IMR-90 (cell line): ENCODE measurements around the gene PDCD1. TPM values are rescaled to one million over a fixed set of nuclear protein-coding genes. Genes with fewer than 3 reads are reported as not detected.
"Not testable (repeated sequence)": the region's sequence is repeated elsewhere in the genome, so short reads cannot be mapped to it uniquely, and the experiment has no call there.

Experiments
- ATAC-seq: fragments of 200-7000 bp; cut with Tn5 transposase; 2 replicates; pipeline ENCODE4 v1.9.1; 2020; ENCODE audit warnings: low read depth, mild to moderate bottlenecking, moderate library complexity
- BruUV-seq: library from RNA; stranded (reverse); fragments of 400-500 nt; replicated peaks from 2 replicates; lab custom pipeline; 2021; lab: Mats Ljungman, UMichigan
- CTCF ChIA-PET: fragments of 300-600 bp; formaldehyde crosslinking; extraction: SDS; loops from one replicate; lab custom pipeline; 2021; ENCODE audit warnings: antibody characterized with exemption; lab: Yijun Ruan, JAX
- POLR2A ChIA-PET: fragments of 300-600 bp; sonication (Branson Sonifier 250); formaldehyde crosslinking; loops from one replicate; lab custom pipeline; 2022; ENCODE audit warnings: antibody characterized with exemption; ENCODE audit not compliant: unreplicated experiment; lab: Charles Lee
- DNase-seq: peaks from one replicate; pipeline ENCODE4 v3.0.0; 2013
- H2AFZ ChIP-seq: replicated peaks from 2 replicates; pipeline ENCODE3; 2013; ENCODE audit warnings: low read length, mild to moderate bottlenecking; ENCODE audit not compliant: poor library complexity
- H2AK5ac ChIP-seq: 2 replicates; pipeline ENCODE4 v1.6.1; 2013; ENCODE audit warnings: low read depth, low read length, inconsistent platforms
- H2AK9ac ChIP-seq: replicated peaks from 2 replicates; pipeline ENCODE3; 2013; ENCODE audit warnings: mild to moderate bottlenecking, low read depth, low read length, moderate library complexity; ENCODE audit not compliant: poor library complexity
- H2BK120ac ChIP-seq: 2 replicates; pipeline ENCODE4 v1.6.1; 2013; ENCODE audit warnings: low read depth, low read length, inconsistent platforms
- H2BK15ac ChIP-seq: 3 replicates; pipeline ENCODE4 v1.6.1; 2013; ENCODE audit warnings: low read depth, low read length, inconsistent platforms
- H2BK20ac ChIP-seq: 2 replicates; pipeline ENCODE4 v1.6.1; 2013; ENCODE audit warnings: low read depth, mild to moderate bottlenecking, inconsistent platforms, low read length, moderate library complexity
- H2BK5ac ChIP-seq: 2 replicates; pipeline ENCODE4 v1.6.1; 2013; ENCODE audit warnings: mild to moderate bottlenecking, low read depth, low read length, inconsistent platforms; ENCODE audit not compliant: poor library complexity, severe bottlenecking
- H3K14ac ChIP-seq: replicated peaks from 2 replicates; pipeline ENCODE4 v1.6.1; 2013; ENCODE audit warnings: low read depth, low read length, inconsistent platforms
- H3K18ac ChIP-seq: 2 replicates; pipeline ENCODE4 v1.6.1; 2013; ENCODE audit warnings: low read depth, low read length, control low read depth
- H3K23ac ChIP-seq: 2 replicates; pipeline ENCODE4 v1.6.1; 2013; ENCODE audit warnings: low read depth, low read length, inconsistent platforms
- H3K27ac ChIP-seq: 2 replicates; pipeline ENCODE4 v1.5.1; 2013; ENCODE audit warnings: mild to moderate bottlenecking, control low read depth, low read length; ENCODE audit not compliant: insufficient read depth
- H3K27me3 ChIP-seq: 2 replicates; pipeline ENCODE4 v1.6.1; 2013; ENCODE audit warnings: low read length; ENCODE audit not compliant: control insufficient read depth, insufficient read depth
- H3K36me3 ChIP-seq: 2 replicates; pipeline ENCODE4 v1.6.1; 2013; ENCODE audit warnings: low read length, mixed read lengths; ENCODE audit not compliant: control insufficient read depth, insufficient read depth
- H3K4ac ChIP-seq: 2 replicates; pipeline ENCODE4 v1.6.1; 2013; ENCODE audit warnings: low read depth, low read length, inconsistent platforms
- H3K4me1 ChIP-seq: 2 replicates; pipeline ENCODE4 v1.6.1; 2013; ENCODE audit warnings: low read length, mixed read lengths; ENCODE audit not compliant: control insufficient read depth, insufficient read depth
- H3K4me2 ChIP-seq: 2 replicates; pipeline ENCODE4 v1.6.1; 2013; ENCODE audit warnings: low read depth, mild to moderate bottlenecking, control low read depth, low read length, moderate library complexity
- H3K4me3 ChIP-seq: 2 replicates; pipeline ENCODE4 v1.5.1; 2013; ENCODE audit warnings: low read depth, mild to moderate bottlenecking, control low read depth, low read length, moderate library complexity; ENCODE audit not compliant: insufficient read depth
- H3K56ac ChIP-seq: 2 replicates; pipeline ENCODE4 v1.6.1; 2013; ENCODE audit warnings: low read length, inconsistent platforms; ENCODE audit not compliant: insufficient read depth; ENCODE audit errors: extremely low read depth
- H3K79me1 ChIP-seq, 2 experiments: 2 replicates each; pipeline ENCODE4 v1.6.1; 2013; ENCODE audit warnings: low read length in 2 of 2, inconsistent platforms in 1 of 2, low read depth in 1 of 2
- H3K9ac ChIP-seq: 2 replicates; pipeline ENCODE4 v1.6.1; 2013; ENCODE audit warnings: low read depth, low read length, control low read depth
- H3K9me1 ChIP-seq: 2 replicates; pipeline ENCODE4 v1.6.1; 2013; ENCODE audit warnings: low read length, inconsistent platforms; ENCODE audit not compliant: insufficient read depth
- H3K9me3 ChIP-seq: 2 replicates; pipeline ENCODE4 v1.6.1; 2013; ENCODE audit warnings: low read length; ENCODE audit not compliant: control insufficient read depth, insufficient read depth
- H4K20me1 ChIP-seq: 2 replicates; pipeline ENCODE4 v1.6.1; 2013; ENCODE audit warnings: low read length, inconsistent platforms; ENCODE audit not compliant: insufficient read depth
- H4K5ac ChIP-seq: 2 replicates; pipeline ENCODE4 v1.6.1; 2013; ENCODE audit warnings: mild to moderate bottlenecking, low read depth, low read length, control low read depth
- H4K8ac ChIP-seq, 2 experiments: 2 replicates each; pipeline ENCODE4 v1.6.1; 2013; ENCODE audit warnings: low read depth in 2 of 2, low read length in 2 of 2, control low read depth in 1 of 2, inconsistent platforms in 1 of 2
- H4K91ac ChIP-seq: 2 replicates; pipeline ENCODE4 v1.6.1; 2013; ENCODE audit warnings: low read depth, low read length, inconsistent platforms; ENCODE audit not compliant: insufficient read depth
- WGBS, 2 experiments: methylation state at CpG; one replicate each; pipeline versions ENCODE4 v1.1.5 to v1.1.7; 2013; ENCODE audit warnings: missing lambda C conversion rate in 2 of 2; ENCODE audit not compliant: insufficient read length in 1 of 2; ENCODE audit errors: extremely low coverage in 2 of 2; 5-methylcytosine and 5-hydroxymethylcytosine counted together
- dilution Hi-C: fragments of 300-500 bp; cut with HindIII; formaldehyde crosslinking; loops from one replicate; pipeline ENCODE4 v1.14.3; 2018; ENCODE audit warnings: low sequenced_read_pairs; ENCODE audit not compliant: unreplicated experiment
- in situ Hi-C: fragments of 300-500 bp; cut with MboI; formaldehyde crosslinking; loops from 3 replicates; pipeline ENCODE4 v1.14.3; 2019; ENCODE audit warnings: low sequenced_read_pairs, inconsistent platforms, mixed read lengths
- intact Hi-C: fragments of 100-400 bp; cut with micrococcal nuclease; formaldehyde crosslinking; loops from 2 replicates; pipeline ENCODE4 v1.10.0; 2022
- polyA plus RNA-seq, 3 experiments: library from polyadenylated mRNA; depleted of rRNA; stranded (reverse); fragments of >200 nt; gene quantifications; 2 replicates each; pipeline ENCODE4 v1.2.3, GENCODE V29; 2012; ENCODE audit warnings: low replicate concordance in 1 of 3
- total RNA-seq: library from RNA; depleted of rRNA; stranded (reverse); fragments of >200 nt; gene quantifications from 2 replicates; pipeline ENCODE4 v1.2.3, GENCODE V29; 2012

PDCD1 gene
- total and polyA plus RNA-seq, 2 of the 4 experiments (the other 2 are of a cell fraction): not detected

- WGBS, 2 experiments: no CpG with 5 or more reads among the region's 10 CpGs
- H2AK5ac ChIP-seq, H3K9ac ChIP-seq, H3K4me2 ChIP-seq, in situ Hi-C loops, H2BK120ac ChIP-seq, H3K9me3 ChIP-seq, H3K79me1 ChIP-seq, CTCF ChIA-PET, H4K8ac ChIP-seq, H4K91ac ChIP-seq, H2BK5ac ChIP-seq, H3K4ac ChIP-seq, POLR2A ChIA-PET, H2BK15ac ChIP-seq, H3K23ac ChIP-seq, ATAC-seq, DNase-seq, H3K56ac ChIP-seq, dilution Hi-C loops, H3K4me3 ChIP-seq, H2BK20ac ChIP-seq, H3K9me1 ChIP-seq, BruUV-seq, H2AK9ac ChIP-seq, intact Hi-C loops, H4K5ac ChIP-seq, H3K18ac ChIP-seq, H4K20me1 ChIP-seq, H3K14ac ChIP-seq, H3K4me1 ChIP-seq, H3K36me3 ChIP-seq, H3K27ac ChIP-seq, H2AFZ ChIP-seq: not testable (repeated sequence)
- H3K27me3 ChIP-seq: peaks cover 16% of the 10 kb centered on the region; the same call in 1 of the 2 replicates
Observed at GRCh38 chr2:241817821-241818215, 40.9 kb downstream of the PDCD1 start.
